Liver (tissue), 9 donors: ENCODE results near the gene FLNC. TPM values are rescaled to one million over a fixed set of nuclear protein-coding genes. Genes with fewer than 3 reads are reported as not detected.

Experiments
- DNase-seq: peaks from one replicate; pipeline ENCODE4 v3.0.0-alpha.2; 2017; ENCODE audit warnings: low spot score
- H3K27ac ChIP-seq, 2 donors: one replicate each; pipeline ENCODE4 v1.7.0; 2013; ENCODE audit warnings: inconsistent platforms in 2 of 2, low read length in 2 of 2, control low read depth in 1 of 2, low read depth in 1 of 2, mild to moderate bottlenecking in 1 of 2
- H3K27me3 ChIP-seq, 4 donors: one replicate each; pipeline versions ENCODE4 v1.6.1 to v1.7.0; 2013; ENCODE audit warnings: low read length in 3 of 4, inconsistent platforms in 1 of 4, mild to moderate bottlenecking in 1 of 4, moderate library complexity in 1 of 4; ENCODE audit not compliant: control insufficient read depth in 4 of 4, insufficient read depth in 4 of 4
- H3K36me3 ChIP-seq, 4 donors: one replicate each; pipeline versions ENCODE4 v1.6.1 to v1.7.0; 2013; ENCODE audit warnings: low read length in 3 of 4, mild to moderate bottlenecking in 3 of 4, low read depth in 1 of 4, moderate library complexity in 1 of 4; ENCODE audit not compliant: control insufficient read depth in 4 of 4, insufficient read depth in 3 of 4
- H3K4me1 ChIP-seq, 4 donors: one replicate each; pipeline versions ENCODE4 v1.6.1 to v1.7.0; 2013; ENCODE audit warnings: low read length in 3 of 4, mild to moderate bottlenecking in 3 of 4, moderate library complexity in 1 of 4; ENCODE audit not compliant: control insufficient read depth in 4 of 4, insufficient read depth in 4 of 4
- H3K4me3 ChIP-seq, 3 donors: one replicate each; pipeline versions ENCODE4 v1.6.1 to v1.7.0; 2013; ENCODE audit warnings: low read length in 3 of 3, control low read depth in 1 of 3, low read depth in 1 of 3, mild to moderate bottlenecking in 1 of 3
- H3K9ac ChIP-seq, 2 donors: one replicate each; pipeline ENCODE4 v1.7.0; 2013; ENCODE audit warnings: low read length in 2 of 2, mild to moderate bottlenecking in 2 of 2, moderate library complexity in 2 of 2, control low read depth in 1 of 2, low read depth in 1 of 2
- H3K9me3 ChIP-seq, 4 donors: one replicate each; pipeline versions ENCODE4 v1.6.1 to v1.7.0; 2013; ENCODE audit warnings: low read length in 3 of 4; ENCODE audit not compliant: control insufficient read depth in 4 of 4
- CTCF ChIP-seq: fragments of 150-350 bp; IDR thresholded peaks from 2 replicates; pipeline ENCODE4 v1.5.1; 2017; ENCODE audit warnings: improper control_type of control experiment, low read depth, low read length; ENCODE audit not compliant: missing input control
- EGR1 ChIP-seq, 2 donors: IDR thresholded peaks; 2 replicates each; pipeline ENCODE4 v1.6.1; 2016 to 2018; ENCODE audit warnings: antibody characterized with exemption in 2 of 2, low read depth in 2 of 2
- FOXA1 ChIP-seq: IDR thresholded peaks from 2 replicates; pipeline ENCODE4 v1.6.1; 2016; ENCODE audit warnings: antibody characterized with exemption
- FOXA2 ChIP-seq: IDR thresholded peaks from 2 replicates; pipeline ENCODE4 v1.6.1; 2016; ENCODE audit warnings: antibody characterized with exemption
- GABPA ChIP-seq, 2 donors: IDR thresholded peaks in 1 of 2; conservative IDR thresholded peaks in 1 of 2; 2 replicates each; pipeline ENCODE4 v1.6.1; 2016; ENCODE audit warnings: antibody characterized with exemption in 2 of 2, mild to moderate bottlenecking in 1 of 2, moderate library complexity in 1 of 2
- HNF4A ChIP-seq, 2 donors: conservative IDR thresholded peaks; 2 replicates each; pipeline ENCODE4 v1.6.1; 2016; ENCODE audit warnings: antibody characterized with exemption in 2 of 2, mild to moderate bottlenecking in 2 of 2
- HNF4G ChIP-seq: IDR thresholded peaks from 2 replicates; pipeline ENCODE4 v1.6.1; 2016; ENCODE audit warnings: antibody characterized with exemption
- JUND ChIP-seq, 2 donors: IDR thresholded peaks; 2 replicates each; pipeline ENCODE4 v1.6.1; 2016; ENCODE audit warnings: antibody characterized with exemption in 2 of 2
- MAX ChIP-seq: IDR thresholded peaks from 2 replicates; pipeline ENCODE4 v1.6.1; 2016; ENCODE audit warnings: antibody characterized with exemption
- NR2F2 ChIP-seq: IDR thresholded peaks from 2 replicates; pipeline ENCODE4 v1.6.1; 2016; ENCODE audit warnings: antibody characterized with exemption
- RAD21 ChIP-seq, 2 donors: IDR thresholded peaks; 2 replicates each; pipeline ENCODE4 v1.6.1; 2016; ENCODE audit warnings: antibody characterized with exemption in 2 of 2, mild to moderate bottlenecking in 2 of 2
- REST ChIP-seq: IDR thresholded peaks from 2 replicates; pipeline ENCODE4 v1.6.1; 2016; ENCODE audit warnings: antibody characterized with exemption, mild to moderate bottlenecking
- RXRA ChIP-seq, 2 donors: IDR thresholded peaks; 2 replicates each; pipeline ENCODE4 v1.6.1; 2017 to 2018; ENCODE audit warnings: antibody characterized with exemption in 2 of 2, mild to moderate bottlenecking in 1 of 2
- SP1 ChIP-seq: IDR thresholded peaks from 2 replicates; pipeline ENCODE4 v1.6.1; 2018; ENCODE audit warnings: antibody characterized with exemption, mild to moderate bottlenecking
- TAF1 ChIP-seq: conservative IDR thresholded peaks from 2 replicates; pipeline ENCODE4 v1.6.1; 2016; ENCODE audit warnings: antibody characterized with exemption, mild to moderate bottlenecking
- YY1 ChIP-seq: IDR thresholded peaks from 2 replicates; pipeline ENCODE4 v1.6.1; 2016; ENCODE audit warnings: antibody characterized with exemption, mild to moderate bottlenecking
- WGBS: extraction: QIAGEN DNeasy Blood & Tissue Kit; methylation state at CpG from one replicate; pipeline ENCODE4 v1.1.7; 2013; 5-methylcytosine and 5-hydroxymethylcytosine counted together
- polyA plus RNA-seq, 2 donors: library from polyadenylated mRNA; stranded (reverse) in 1 of 2; unstranded in 1 of 2; fragments of 200-250 nt in 1 of 2; fragments of >200 nt in 1 of 2; fragmentation: Nextera tagmentation in 1 of 2; extraction: Ambion mirVana in 1 of 2; gene quantifications; one replicate each; pipeline versions ENCODE4 v1.2.1 to v1.2.3, GENCODE V29; 2013 to 2015
- total RNA-seq, 2 donors: library from RNA; depleted of rRNA; stranded (reverse); fragments of >200 nt; gene quantifications; one replicate each; pipeline ENCODE4 v1.2.3, GENCODE V29; 2014
- TF ChIP-seq, protein P1 (sequence below): IDR thresholded peaks from 2 replicates; pipeline ENCODE4 v1.6.1; 2016; ENCODE audit warnings: antibody characterized with exemption
- donor health status: healthy.
- donor health status: healthy.
- donor health status: healthy.
- donor health status: healthy.
- donor health status: healthy.

Gene FLNC
- total and polyA plus RNA-seq, 4 donors, result 0.03 to 2.3 (median 0.53) TPM

DNA sequence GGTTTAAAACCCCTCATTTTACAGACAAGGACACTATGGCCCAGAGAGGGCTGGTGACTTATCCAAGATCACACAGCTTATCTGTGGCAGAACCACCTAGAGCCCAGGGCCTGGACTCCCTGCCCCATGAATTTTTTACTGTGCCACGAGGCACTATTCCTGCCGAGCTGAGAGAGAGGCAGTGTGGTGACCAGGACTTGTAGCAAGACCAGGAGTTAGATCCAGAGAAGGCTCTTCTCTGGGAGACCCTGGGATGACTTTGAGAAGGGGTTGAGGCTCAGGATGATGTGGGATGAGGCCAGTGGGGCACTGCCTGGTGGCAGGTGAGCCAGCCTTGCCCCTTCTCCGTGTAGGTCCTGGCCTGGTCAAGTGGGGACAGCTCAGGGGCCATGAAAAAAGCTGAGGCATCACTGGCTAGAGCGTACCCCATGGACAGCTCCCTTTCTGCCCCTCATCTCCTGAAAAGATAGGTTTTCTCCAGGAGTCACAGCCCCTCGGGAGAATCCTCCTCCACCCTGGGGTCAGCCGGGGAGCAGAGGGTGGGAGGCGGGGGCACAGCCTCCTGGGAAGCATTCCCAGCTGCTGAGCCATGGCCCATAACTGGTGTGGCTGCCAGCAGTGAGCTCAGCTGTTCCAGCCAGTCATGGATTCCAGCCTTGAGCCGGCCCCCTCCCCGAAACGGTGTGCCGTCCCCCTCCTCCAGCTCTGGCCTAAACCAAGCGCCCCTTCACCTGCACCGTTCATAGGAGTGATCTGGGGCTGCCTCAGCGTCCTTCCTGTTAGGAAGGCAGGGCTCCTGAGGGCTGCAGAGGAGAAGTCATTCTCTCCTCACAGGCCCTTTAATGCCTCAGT, 5.8 kb downstream of the FLNC start (continued):
- no peak for TF ChIP-seq HNF4A (conservative IDR thresholded peaks at IDR 0.05)
- no peak for TF ChIP-seq SP1
- no peak for TF ChIP-seq RXRA (IDR thresholded peaks at IDR 0.05)

- no peak for TF ChIP-seq HNF4A (conservative IDR thresholded peaks at IDR 0.05)
- no peak for TF ChIP-seq TAF1
- TF ChIP-seq REST, result no peak
- TF ChIP-seq GABPA (IDR thresholded peaks at IDR 0.05 in 1 of 2, conservative IDR thresholded peaks at IDR 0.05 in 1 of 2), result no peak
- no peak for TF ChIP-seq JUND (IDR thresholded peaks at IDR 0.05)
- TF ChIP-seq RXRA (IDR thresholded peaks at IDR 0.05), result no peak
- no peak for TF ChIP-seq MAX
- no peak for TF ChIP-seq HNF4G
- TF ChIP-seq RAD21 (IDR thresholded peaks at IDR 0.05), result no peak
- TF ChIP-seq EGR1 (IDR thresholded peaks at IDR 0.05; ENCODE audit: low read depth in 2 of 2), result no peak
- TF ChIP-seq SP1, result no peak
- no peak for TF ChIP-seq FOXA1
- no peak for TF ChIP-seq YY1
- TF ChIP-seq, protein P1, sequence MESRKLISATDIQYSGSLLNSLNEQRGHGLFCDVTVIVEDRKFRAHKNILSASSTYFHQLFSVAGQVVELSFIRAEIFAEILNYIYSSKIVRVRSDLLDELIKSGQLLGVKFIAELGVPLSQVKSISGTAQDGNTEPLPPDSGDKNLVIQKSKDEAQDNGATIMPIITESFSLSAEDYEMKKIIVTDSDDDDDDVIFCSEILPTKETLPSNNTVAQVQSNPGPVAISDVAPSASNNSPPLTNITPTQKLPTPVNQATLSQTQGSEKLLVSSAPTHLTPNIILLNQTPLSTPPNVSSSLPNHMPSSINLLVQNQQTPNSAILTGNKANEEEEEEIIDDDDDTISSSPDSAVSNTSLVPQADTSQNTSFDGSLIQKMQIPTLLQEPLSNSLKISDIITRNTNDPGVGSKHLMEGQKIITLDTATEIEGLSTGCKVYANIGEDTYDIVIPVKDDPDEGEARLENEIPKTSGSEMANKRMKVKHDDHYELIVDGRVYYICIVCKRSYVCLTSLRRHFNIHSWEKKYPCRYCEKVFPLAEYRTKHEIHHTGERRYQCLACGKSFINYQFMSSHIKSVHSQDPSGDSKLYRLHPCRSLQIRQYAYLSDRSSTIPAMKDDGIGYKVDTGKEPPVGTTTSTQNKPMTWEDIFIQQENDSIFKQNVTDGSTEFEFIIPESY, result no peak
- no peak for TF ChIP-seq NR2F2
- TF ChIP-seq FOXA2, result no peak
- no peak for TF ChIP-seq CTCF
- WGBS, result 94% methylated on average over 14 of the region's 14 CpGs
- no peak for DNase-seq
- Histone ChIP-seq H3K27ac (no peak overlapping the region), H3K9me3 (no peaks in the 10 kb centered on the region), H3K9ac (no peak overlapping the region), H3K4me1 (no peaks in the 10 kb centered on the region), H3K27me3 (no peaks in the 10 kb centered on the region), H3K4me3 (no peak overlapping the region), H3K36me3 (no peaks in the 10 kb centered on the region)
Observed at GRCh38 chr7:128836729-128837348, 6.6 kb downstream of the FLNC start.
